NCI-H748 (cell line): Measurements from ENCODE around the gene ARTN.

ENCODE experiments used
- DNase-seq: peaks from one replicate; lab custom pipeline; 2025; ENCODE audit not compliant: unreplicated experiment; lab: John Stamatoyannopoulos, UW

Gene ARTN, protein sequence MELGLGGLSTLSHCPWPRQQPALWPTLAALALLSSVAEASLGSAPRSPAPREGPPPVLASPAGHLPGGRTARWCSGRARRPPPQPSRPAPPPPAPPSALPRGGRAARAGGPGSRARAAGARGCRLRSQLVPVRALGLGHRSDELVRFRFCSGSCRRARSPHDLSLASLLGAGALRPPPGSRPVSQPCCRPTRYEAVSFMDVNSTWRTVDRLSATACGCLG

DNA sequence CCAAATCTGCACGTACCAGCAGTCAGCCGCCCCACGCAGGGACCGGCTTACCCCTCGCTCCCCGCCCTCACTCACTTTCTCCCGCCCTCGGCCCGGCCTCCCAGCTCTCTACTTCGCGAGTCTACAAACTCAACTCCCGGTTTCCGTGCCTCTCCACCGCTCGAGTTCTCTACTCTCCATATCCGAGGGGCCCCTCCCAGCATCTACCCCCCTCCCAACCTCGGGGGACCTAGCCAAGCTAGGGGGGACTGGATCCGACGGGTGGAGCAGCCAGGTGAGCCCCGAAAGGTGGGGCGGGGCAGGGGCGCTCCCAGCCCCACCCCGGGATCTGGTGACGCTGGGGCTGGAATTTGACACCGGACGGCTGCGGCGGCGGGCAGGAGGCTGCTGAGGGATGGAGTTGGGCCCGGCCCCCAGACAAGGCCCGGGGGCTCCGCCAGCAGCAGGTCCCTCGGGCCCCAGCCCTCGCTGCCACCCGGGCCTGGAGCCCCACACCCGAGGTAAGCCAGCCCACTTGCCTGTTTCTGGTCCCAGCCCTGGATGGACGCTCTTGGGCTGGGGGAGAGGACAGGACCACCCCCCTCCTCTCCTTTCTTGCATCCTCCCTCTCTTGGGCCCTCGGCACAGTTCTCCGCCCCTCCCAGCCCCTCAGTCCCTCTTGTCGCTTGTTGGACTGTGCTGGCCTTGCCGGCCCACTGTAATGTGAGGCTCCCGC lies at the start of gene ARTN:
Gene ARTN, plus strand, starts transcription at position 416 of the 715 bp plus-strand sequence. CDS start 1,856 bp downstream, outside the sequence.
- DNase-seq: peak; percentile 82

DNA sequence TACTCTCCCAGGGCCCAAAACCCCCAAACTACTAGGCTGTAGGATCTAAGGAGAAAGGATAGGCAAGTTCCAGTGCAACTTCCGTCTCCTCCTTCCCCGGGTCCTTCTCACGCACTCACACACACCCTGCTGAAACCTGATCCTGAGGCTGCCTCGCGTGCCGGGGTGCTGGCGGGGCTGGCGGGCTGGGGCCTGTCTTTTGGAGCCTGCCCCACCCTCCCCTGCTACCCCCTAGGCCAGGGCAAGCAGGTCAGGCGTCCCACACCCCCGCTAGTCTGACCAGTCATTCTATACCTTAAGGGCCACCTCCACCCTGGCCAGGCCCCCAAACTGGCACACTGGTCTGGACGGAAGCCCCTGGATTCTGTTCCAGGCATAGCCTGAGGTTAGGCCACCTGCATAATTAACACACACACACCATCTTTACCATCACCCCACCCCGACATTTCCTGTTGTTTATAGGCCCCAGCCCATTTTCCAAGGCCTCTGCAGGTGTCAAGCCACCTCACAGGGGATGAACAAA lies 48.3 kb upstream of the ARTN start:
- DNase-seq: peak; percentile 87

DNA sequence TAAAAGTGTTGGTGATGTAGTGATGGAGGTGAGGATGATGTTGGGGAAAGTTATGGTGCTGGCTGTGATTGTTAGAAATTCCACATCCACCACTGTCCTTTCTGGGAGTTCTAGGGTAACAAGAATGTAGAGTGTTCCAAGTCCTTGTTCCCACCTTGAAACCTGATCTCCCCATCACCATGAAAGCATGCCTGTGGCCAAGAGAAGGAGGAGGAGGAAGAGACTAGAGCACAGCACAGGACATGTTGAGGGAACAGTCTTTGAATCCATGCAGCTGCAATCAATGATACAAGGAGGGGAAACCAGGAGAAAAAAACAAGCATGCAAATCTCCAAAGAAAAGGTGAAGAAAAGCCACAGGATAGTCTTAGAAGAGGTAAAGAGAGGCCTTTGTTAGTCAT lies 45.9 kb upstream of the ARTN start:
- DNase-seq: no peak

DNA sequence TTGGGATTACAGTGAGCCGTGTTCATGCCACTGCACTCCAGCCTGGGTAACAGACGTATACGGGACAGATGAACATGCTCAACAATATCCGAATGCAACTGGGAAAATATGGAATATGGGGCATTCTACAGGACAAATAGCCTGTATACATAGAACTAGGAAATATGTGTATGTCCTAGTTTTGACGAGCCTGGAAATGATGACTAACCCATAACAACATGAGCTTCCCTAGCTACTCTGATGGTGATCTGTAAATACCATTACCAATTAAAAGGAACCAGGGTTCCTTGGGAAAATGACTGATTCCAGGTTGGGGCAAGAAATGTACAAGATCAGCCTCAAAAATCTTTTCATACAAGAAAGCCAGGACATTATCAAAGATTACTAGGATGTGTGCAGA lies 42.8 kb upstream of the ARTN start:
- DNase-seq: no peak

DNA sequence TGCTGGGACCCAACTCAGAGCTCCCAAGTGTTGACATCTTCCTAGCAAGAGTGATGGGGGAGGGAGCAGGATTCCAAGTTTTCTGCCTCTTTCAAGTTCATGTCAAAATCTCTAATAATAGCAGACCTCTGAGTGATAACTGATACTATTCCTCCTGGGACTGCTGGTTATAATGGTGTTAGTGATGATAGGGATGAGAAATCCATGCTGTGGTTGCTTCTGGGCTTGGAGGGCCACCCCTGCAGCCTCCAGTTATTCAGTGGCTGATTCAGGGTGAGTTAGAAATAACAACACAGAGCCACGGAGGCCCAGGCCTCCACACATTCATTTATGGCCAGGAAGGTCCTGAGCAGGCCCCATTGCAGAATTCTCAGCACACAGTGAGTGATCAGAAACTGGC lies 40.6 kb upstream of the ARTN start:
- DNase-seq: no peak

DNA sequence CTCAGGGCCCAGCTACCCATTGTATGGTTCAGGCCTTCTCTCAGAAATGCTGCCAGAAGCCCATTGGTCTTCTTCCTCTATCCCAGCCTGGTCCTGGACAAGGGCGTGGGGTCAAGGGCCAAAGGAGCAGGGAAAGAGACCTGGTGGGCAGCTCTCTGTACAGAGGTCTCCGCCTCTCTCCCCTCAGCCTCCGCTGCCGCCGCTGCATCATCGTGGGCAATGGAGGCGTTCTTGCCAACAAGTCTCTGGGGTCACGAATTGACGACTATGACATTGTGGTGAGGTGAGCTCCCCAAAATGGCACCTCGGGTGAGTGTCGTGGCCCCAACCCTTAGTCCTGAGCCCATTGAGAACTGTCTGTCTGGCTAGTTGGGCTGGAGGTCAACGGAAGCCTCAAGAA lies 34.6 kb upstream of the ARTN start:
- DNase-seq: no peak

DNA sequence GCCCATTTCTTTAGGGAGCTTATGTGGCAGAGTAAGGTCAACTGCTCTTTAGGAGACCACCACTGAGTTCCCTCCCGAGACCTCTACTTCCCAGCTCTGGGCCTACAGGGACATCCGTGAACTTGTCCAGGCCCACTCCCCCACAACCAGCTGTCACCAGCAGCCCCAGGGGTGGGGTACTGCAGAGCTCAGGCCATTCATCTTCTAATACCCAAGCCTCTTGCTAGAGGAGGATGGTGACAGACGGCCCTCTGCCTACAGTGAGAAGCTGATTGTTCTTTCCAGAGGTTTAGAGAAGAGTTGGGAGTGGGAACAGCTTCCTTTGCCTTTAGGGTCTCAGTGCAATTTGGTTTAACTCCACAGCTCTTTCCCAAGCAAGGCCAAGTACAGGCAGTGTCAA lies 33.2 kb upstream of the ARTN start:
- no peak for DNase-seq

DNA sequence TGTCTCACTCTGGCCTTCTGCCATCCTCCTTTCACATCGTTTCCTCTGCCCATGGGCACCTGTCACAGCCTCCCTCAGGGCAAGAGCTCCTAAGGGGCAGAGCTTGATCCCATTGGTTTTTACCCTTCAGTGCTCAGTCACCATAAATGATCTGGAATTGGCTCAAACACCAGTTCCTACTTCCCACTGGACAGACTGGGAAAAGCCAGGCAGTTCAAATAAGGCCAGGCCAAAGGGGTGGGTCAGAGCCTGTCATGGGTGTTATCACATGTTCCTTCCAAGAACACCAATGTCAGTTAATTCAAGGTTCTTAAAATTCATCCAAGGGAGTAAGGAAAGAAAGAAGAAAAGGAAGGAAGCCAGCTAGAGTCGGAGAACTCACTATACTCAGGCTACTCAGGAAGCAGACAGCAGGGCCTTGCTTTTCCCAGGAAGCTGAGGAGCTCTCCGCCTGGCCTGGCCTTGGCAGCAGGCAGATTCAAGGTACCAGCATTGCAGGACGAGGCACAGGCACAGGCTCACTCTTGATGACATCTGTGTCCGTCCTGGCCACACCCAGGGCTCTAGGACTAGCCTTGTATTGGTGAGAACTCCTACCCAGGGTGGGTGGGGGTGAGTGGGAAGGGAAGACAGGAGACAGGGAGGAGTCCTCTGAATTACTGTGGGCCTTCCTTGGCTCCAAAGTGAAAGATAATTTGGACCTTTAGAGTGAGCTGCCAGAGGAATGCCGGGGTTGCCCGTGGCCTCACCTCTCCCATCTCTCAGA lies 32.2 kb upstream of the ARTN start:
- no peak for DNase-seq

DNA sequence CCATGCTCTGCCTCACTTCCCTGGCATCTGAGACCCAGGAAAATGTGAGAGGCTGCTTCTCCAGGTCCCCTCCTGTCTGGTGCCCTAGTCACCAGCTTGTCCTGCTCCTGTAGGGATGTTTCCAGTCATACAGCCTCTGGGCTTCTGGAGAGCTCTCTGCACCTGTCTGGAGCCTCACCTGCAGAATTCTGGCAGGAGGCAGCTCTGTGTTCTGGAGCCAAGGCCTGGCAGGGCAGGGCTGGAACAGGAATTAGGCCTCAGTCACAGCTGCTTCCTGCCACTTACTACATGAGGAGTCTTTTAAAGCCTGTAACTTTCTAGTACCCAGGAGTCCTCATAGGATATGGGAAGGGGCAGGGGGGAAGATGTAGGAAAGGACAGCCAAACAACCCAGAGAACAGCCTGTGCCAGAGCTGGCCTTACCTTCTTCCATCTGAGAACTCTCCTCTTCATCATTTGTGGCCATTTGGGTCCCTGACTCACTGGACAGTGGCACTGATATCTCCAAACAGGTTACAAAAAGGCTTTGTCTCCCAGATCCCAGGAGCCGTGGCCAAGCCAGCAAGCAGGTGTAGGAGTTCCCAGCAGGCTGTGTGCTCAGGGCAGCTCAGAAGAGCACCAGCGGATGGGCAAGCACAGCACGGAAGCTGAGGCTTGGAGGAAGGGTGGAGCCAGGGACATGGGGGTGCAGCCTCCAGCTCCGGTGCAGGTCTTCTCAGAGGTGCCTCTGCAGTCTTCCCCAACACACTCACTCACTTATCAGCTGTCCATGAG lies 31.4 kb upstream of the ARTN start:
- DNase-seq: no peak

DNA sequence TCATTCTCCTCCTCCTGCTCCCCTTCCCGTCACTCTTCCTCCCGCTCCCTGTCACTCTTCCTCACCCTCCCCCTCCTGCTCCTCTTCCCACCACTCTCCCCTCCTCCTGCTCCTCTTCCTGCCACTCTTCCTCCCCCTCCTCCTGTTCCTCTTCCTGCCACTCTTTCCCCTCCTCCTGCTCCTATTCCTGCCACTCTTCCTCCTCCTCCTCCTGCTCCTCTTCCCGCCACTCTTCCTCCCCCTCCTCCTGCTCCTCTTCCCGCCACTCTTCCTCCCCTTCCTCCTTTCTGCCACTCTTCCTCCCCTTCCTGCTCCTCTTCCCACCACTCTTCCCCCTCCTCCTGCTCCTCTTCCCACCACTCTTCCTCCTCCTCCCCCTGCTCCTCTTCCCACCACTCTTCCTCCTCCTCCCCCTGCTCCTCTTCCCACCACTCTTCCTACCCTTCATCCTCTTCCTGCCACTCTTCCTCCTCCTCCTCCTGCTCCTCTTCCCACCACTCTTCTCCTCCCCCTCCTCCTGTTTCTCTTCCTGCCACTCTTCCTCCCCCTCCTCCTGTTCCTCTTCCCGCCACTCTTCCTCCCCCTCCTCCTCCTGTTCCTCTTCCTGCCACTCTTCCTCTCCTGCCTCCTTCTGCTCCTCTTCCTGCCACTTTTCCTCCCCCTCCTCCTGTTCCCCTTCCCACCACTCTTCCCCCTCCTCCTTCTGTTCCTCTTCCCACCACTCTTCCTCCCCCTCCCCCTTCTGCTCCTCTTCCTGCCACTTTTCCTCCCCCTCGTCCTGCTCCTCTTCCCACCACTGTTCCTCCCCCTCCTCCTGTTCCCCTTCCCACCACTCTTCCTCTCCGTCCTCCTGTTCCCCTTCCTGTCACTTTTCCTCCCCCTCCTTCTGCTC lies 28.7 kb upstream of the ARTN start:
- DNase-seq: no peak

DNA sequence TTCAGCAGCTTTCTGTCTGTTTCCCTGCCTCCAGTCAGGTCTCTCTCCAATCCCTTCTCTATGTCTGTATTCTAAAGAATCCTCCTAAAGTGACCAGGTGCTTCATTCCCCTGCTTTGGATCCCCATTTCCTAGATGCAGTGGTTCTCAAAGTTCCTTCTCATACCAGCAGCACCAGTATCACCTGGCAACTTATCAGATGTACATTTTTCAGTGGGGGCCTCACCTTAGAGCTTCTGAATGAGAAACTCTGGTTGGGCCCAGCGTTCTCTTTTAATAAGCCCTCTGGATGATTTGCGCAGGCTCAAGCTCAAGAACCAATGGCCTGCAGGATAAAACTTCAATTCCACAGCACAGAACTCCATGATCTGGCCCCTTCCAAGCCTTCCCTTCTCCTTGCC lies 25.4 kb upstream of the ARTN start:
- DNase-seq: no peak

DNA sequence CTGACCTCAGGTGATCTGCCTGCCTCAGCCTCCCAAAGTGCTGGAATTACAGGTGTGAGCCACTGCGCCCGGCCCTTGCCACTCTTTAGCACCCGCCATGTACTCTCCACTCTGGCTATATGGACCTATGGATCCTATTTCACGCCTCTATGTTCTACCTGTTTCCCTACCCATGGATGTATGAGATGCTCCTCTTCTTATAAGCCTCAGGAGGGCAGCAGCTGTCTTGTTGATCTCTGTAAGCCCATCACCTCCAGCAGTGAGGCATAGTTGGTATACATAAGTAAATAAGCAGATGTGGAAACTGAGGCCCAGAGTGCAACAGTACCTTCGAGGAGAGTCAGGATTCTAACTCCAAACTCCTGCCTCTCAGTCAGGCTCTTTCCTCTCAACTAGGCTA lies 24.7 kb upstream of the ARTN start:
- DNase-seq: no peak

DNA sequence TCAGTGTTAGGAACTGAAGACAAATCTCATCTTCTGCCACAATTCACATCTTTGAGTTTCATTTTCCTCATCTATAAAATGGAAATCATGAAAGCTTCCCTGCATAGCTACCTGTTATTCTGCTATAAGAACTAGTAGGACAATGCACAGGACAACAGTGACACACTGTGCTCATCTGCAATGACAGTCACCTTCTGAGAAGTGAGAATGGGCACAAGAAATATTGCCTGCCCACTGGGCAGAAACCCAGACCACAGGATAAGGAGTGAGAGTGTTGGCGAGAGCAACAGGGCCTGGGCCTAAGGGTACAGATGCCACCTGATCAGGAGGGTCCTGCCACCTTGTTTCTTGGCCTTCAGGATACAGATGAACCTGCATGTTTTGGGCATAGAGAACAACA lies 23.3 kb upstream of the ARTN start:
- DNase-seq: peak; percentile 17

DNA sequence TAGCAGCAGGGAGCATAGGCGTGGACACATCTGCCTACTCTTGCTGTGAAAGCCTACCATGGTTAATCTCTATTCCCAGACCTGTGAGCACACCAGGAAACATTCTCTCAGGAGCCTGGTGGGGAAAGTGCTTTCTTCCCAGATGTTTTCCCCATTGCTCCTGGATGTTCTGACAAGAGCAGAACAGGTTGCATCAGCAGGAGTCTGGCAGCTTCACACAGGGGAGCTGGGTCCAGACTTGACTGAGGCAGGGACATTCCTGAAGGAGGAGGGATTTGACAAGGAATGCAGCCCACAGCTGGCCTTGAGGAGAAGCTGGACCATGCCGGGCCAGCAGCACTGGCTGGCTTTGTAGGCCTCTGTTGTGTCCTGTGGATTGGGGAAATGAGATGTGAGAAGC lies 21.0 kb upstream of the ARTN start:
- DNase-seq: no peak

DNA sequence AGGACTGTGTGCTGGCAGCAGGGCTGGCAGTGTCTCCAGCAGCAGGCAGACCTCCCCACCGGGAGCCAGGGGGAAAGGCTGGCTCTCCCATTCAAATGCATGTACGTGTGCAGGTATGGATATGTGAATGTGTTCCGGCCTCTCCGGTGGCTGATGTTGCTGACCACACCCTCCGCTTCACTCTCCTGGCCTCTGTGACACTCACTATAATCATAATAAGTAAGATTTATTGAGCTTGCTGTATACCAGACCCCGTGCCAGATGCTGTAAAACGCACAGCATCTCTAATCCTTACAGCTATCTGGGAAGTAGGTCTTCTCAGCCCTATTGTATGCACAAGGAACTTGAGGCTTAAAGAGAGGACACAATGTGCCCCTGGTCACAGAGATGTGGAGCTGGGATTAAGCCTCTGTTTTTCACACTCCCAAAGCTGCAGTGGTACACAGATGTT lies 20.5 kb upstream of the ARTN start:
- no peak for DNase-seq

DNA sequence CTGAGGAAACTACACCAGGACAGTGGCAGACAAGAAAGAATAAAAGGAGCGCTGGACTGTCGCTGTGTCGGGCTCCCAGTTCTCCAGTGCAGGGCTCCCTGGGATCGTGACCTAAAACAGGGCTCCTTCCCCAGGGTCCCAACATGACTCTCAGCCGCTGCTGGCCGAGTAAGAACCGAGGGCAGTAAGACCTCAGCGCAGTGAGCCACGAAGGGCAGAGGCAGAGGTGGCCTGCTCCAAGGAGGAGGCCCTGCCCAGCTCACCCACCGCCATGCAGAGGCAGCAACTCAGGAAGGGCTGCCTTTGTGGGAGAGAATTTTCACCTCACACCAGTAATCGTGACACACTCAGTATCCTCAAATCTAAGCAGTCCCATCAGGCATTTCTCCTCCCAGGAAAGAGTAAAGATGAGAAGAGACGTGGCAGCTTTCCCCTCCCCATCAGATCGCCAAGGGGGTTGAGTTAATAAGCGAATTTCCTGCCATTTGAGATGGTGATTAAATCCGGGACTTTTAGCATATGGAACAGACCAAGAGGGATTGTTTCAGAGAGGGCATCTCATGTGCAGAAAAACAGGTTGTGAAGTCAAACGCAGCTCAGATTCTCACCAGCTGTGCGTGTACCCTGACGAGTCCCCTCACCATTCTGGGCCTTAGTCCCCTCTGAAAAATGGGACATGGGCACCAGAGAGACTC lies 19.8 kb upstream of the ARTN start:
- DNase-seq: no peak

DNA sequence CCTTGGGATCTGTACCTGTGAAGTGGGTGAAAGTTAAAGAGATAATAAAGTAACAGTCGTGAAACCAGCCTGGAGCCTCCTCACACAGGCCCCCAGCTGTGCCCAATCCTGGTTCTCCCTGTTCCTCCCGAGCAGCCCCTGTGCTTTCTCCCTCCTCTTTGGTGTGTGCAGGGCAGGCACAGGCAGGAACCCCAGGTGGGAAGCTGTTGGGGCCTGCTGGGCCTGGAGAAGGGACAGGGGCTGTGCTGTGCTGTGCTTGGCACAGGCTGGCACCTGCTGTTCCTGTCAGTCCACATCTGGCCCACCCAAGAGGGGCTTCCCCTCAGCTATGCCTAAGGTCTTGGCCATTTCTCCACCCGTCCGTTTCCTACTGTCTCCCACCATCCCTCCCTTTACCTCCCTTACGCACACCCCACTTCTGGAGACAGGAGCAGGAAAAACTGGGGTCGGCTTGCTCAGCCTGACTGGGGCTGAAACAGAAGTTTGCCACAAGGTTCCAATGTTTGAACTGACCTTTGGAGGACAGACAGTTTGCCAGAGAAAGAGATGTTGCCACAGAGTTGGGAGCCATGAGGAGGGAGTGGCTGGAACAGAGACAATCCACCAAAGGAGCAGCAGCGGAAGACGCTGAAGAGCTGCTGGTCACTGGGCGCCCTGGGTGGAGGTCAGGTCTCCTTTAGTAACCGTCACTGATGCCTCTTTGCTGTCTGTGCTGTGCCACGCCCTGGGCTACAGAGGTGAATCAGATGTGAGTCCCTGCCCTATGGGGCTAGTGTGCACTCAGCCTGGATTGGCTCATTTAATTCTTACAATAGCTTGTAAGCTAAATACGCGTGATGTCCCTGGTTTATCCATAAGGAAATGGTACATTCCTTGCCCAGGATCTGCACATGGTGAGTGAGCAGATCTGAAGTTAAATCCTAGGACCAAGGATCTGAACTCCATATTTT lies 18.8 kb upstream of the ARTN start:
- no peak for DNase-seq

DNA sequence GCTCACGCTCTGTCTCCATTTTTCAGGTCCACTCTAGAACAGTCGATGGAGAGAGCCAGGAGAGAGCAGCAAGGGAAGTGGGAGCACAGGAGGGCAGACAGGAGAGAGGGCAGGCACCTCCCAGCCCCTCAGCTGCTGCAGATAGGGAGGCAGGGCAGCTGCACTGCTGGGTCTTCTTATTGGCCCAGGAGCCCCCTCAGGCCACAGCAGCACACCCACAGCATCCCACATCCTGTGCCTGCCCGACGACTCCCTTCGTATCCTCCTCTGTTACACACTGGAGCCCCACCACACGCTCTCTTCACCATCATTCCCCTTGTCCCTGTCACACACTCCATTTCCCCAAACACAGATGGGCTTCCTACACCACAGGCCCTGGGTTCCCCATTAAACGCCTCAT lies 13.7 kb upstream of the ARTN start:
- DNase-seq: no peak
